BJ (cell line): ENCODE measurements around the gene RIBC1. TPM values are rescaled to one million over a fixed set of nuclear protein-coding genes. Genes with fewer than 3 reads are reported as not detected.

Source experiments
- CTCF ChIA-PET: fragments of 350-600 bp; formaldehyde crosslinking; extraction: SDS; loops from one replicate; lab custom pipeline; 2021; ENCODE audit warnings: antibody characterized with exemption, inconsistent platforms; lab: Yijun Ruan, JAX
- POLR2A ChIA-PET: fragments of 300-600 bp; sonication (Branson Sonifier 250); formaldehyde crosslinking; extraction: SDS; loops from one replicate; lab custom pipeline; 2021; ENCODE audit warnings: antibody characterized with exemption; lab: Charles Lee
- DNase-seq: peaks from one replicate; pipeline ENCODE4 v3.0.0-alpha.2; 2011; ENCODE audit warnings: low read depth
- H3K27me3 ChIP-seq: 2 replicates; pipeline ENCODE4 v1.6.0; 2011; ENCODE audit warnings: low read length; ENCODE audit not compliant: control insufficient read depth, insufficient read depth
- H3K36me3 ChIP-seq: 2 replicates; pipeline ENCODE4 v1.5.1; 2011; ENCODE audit warnings: low read length; ENCODE audit not compliant: control insufficient read depth, insufficient read depth
- H3K4me3 ChIP-seq: 2 replicates; pipeline ENCODE4 v1.5.1; 2011; ENCODE audit warnings: low read depth, mild to moderate bottlenecking, control low read depth, low read length
- CTCF ChIP-seq: IDR thresholded peaks from 2 replicates; pipeline ENCODE4 v1.5.1; 2011; ENCODE audit warnings: low read depth, mild to moderate bottlenecking, control low read depth, inconsistent platforms, low read length, moderate library complexity; ENCODE audit not compliant: insufficient read depth
- polyA plus RNA-seq: library from polyadenylated mRNA; depleted of rRNA; stranded (reverse); fragments of >200 nt; gene quantifications from 2 replicates; pipeline ENCODE4 v1.2.3, GENCODE V29; 2011

Gene RIBC1
- polyA plus RNA-seq, 1 experiment, result not detected

GRCh38 chrX:53440621-53441517 lies 18.2 kb downstream of the RIBC1 start:
- TF ChIP-seq CTCF, result no peak
- Histone ChIP-seq H3K4me3 (peak overlapping the region; percentile 39), H3K27me3 (no peaks in the 10 kb centered on the region), H3K36me3 (no peaks in the 10 kb centered on the region)
- CTCF ChIA-PET, result interaction anchor here (0.8 to 1.6 kb wide), 2 partner anchors 128 to 191 kb away, joined by 3 to 4 read pairs; no protein-coding TSS in a partner anchor
- POLR2A ChIA-PET, result no interaction called here
- no peak for DNase-seq

GRCh38 chrX:53441531-53442321 lies 19.1 kb downstream of the RIBC1 start:
- CTCF ChIA-PET, result interaction anchor here (1.2 to 1.6 kb wide), 2 partner anchors 128 to 157 kb away, joined by 4 read pairs; no protein-coding TSS in a partner anchor
- no peak for DNase-seq
- no peaks in the 10 kb centered on the region for H3K36me3 ChIP-seq
- H3K4me3 ChIP-seq, result peak overlapping the region; percentile 39
- POLR2A ChIA-PET, result no interaction called here
- TF ChIP-seq CTCF, result no peak
- H3K27me3 ChIP-seq, result no peaks in the 10 kb centered on the region

- POLR2A ChIA-PET, result no interaction called here
- no peak for DNase-seq
- no peaks in the 10 kb centered on the region for H3K36me3 ChIP-seq
- CTCF ChIA-PET, result interaction anchor here (1.2 kb wide), 1 partner anchor 158 kb away, joined by 4 read pairs; no protein-coding TSS in a partner anchor
- H3K27me3 ChIP-seq, result no peaks in the 10 kb centered on the region
- TF ChIP-seq CTCF, result no peak
- H3K4me3 ChIP-seq, result no peak overlapping the region
Observed at GRCh38 chrX:53442322-53442631, 19.6 kb downstream of the RIBC1 start.

- TF ChIP-seq CTCF, result peak; percentile 68
- POLR2A ChIA-PET, result no interaction called here
- DNase-seq, result no peak
- Histone ChIP-seq H3K4me3 (no peak overlapping the region), H3K27me3 (no peaks in the 10 kb centered on the region), H3K36me3 (no peaks in the 10 kb centered on the region)
- CTCF ChIA-PET, result interaction anchor here (0.7 to 2.6 kb wide), 6 partner anchors 9 to 161 kb away, joined by 3 to 27 read pairs (median 4); no protein-coding TSS in a partner anchor
Observed at GRCh38 chrX:53445977-53446376, 23.3 kb downstream of the RIBC1 start.

- CTCF ChIA-PET, result interaction anchor here (0.8 to 3.2 kb wide), 7 partner anchors 11 to 135 kb away, joined by 3 to 27 read pairs (median 5); no protein-coding TSS in a partner anchor
- no peaks in the 10 kb centered on the region for H3K27me3 ChIP-seq
- H3K36me3 ChIP-seq, result no peaks in the 10 kb centered on the region
- H3K4me3 ChIP-seq, result no peak overlapping the region
- no peak for TF ChIP-seq CTCF
- DNase-seq, result no peak
- POLR2A ChIA-PET, result no interaction called here
Observed at GRCh38 chrX:53447441-53447840, 24.8 kb downstream of the RIBC1 start.
